ENCODE results near the gene STMND1. TPM values are rescaled to one million over a fixed set of nuclear protein-coding genes. Genes with fewer than 3 reads are reported as not detected.

The STMND1 gene
- total RNA-seq, 1 donor from 2014 or later: not detected

GRCh38 chr6:17081273-17081672 lies 20.6 kb upstream of the STMND1 start:
- no peak for ATAC-seq
- no peak overlapping the region for H3K4me3 ChIP-seq
- no peak for DNase-seq
- H3K27ac ChIP-seq: no peak overlapping the region
- intact Hi-C loops (cut with DNase I): no loop called here
- no peaks in the 10 kb centered on the region for H3K36me3 ChIP-seq
- TF ChIP-seq, protein P1, sequence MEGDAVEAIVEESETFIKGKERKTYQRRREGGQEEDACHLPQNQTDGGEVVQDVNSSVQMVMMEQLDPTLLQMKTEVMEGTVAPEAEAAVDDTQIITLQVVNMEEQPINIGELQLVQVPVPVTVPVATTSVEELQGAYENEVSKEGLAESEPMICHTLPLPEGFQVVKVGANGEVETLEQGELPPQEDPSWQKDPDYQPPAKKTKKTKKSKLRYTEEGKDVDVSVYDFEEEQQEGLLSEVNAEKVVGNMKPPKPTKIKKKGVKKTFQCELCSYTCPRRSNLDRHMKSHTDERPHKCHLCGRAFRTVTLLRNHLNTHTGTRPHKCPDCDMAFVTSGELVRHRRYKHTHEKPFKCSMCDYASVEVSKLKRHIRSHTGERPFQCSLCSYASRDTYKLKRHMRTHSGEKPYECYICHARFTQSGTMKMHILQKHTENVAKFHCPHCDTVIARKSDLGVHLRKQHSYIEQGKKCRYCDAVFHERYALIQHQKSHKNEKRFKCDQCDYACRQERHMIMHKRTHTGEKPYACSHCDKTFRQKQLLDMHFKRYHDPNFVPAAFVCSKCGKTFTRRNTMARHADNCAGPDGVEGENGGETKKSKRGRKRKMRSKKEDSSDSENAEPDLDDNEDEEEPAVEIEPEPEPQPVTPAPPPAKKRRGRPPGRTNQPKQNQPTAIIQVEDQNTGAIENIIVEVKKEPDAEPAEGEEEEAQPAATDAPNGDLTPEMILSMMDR (IDR thresholded peaks at IDR 0.05): no peak
- no peaks in the 10 kb centered on the region for H3K4me1 ChIP-seq
- no peaks in the 10 kb centered on the region for H3K27me3 ChIP-seq
- no peaks in the 10 kb centered on the region for H3K9me3 ChIP-seq

DNA sequence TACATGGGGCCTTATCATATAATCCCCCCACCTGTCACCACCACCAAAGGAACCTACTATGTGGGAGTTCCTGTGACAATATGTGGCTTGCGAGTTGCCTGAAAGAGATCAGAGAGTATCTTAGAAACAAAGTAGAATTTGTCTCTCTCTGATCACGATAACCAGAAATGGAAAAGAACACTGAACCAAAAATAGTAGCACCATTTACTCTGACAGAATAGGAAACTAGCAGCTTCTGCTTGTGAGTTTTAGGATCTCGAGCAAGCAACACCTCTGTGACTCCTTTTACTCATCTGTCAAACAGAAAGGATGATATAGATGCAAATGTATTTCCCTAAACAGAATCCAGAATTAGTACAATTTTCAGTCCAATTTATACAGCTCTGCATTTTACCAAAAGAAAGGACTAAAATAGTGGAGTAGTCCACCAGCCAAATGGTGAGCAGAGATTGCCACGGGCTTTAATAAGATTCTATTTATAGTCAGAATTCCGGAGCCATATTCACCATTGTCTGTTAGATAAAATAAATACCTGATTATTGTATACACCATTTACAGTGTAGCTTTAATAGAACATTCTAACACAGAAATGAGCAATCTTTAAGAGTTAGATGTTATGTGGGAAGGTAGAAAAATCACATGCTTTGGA lies 19.9 kb upstream of the STMND1 start:
- Histone ChIP-seq H3K27me3 (no peaks in the 10 kb centered on the region), H3K36me3 (no peaks in the 10 kb centered on the region), H3K4me3 (no peak overlapping the region), H3K27ac (no peak overlapping the region), H3K4me1 (no peaks in the 10 kb centered on the region), H3K9me3 (no peaks in the 10 kb centered on the region)
- ATAC-seq: no peak
- no peak for DNase-seq
- TF ChIP-seq, protein P1 (IDR thresholded peaks at IDR 0.05): no peak
- intact Hi-C loops (cut with DNase I): no loop called here

DNA sequence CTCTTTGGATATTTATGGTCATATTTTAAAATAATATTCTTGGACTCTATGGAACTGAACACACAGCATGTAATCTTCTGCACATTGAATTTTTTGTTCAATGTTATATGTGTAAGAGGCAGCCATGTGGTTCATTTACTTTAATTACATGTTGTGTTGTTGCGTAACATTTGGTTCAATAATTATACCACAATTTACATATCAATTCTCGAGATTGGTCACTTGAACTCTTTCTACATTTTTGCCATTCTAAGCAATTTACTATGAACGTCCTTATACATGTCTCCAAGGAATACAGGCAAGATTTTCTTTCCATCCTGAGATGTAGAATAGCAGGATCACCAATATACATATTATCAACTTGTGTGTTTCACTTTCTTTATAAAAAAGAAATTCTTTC lies 18.5 kb upstream of the STMND1 start:
- TF ChIP-seq, protein P1 (IDR thresholded peaks at IDR 0.05): no peak
- Histone ChIP-seq H3K4me3 (no peak overlapping the region), H3K27ac (no peak overlapping the region), H3K9me3 (no peaks in the 10 kb centered on the region), H3K27me3 (no peaks in the 10 kb centered on the region), H3K4me1 (no peaks in the 10 kb centered on the region), H3K36me3 (no peaks in the 10 kb centered on the region)
- no peak for ATAC-seq
- intact Hi-C loops (cut with DNase I): no loop called here
- DNase-seq: no peak

GRCh38 chr6:17086469-17086868 lies 15.4 kb upstream of the STMND1 start:
- intact Hi-C loops (cut with DNase I): no loop called here
- no peak overlapping the region for H3K4me3 ChIP-seq
- DNase-seq (no peak), ATAC-seq (peak; percentile 81)
- H3K27ac ChIP-seq: no peak overlapping the region
- no peaks in the 10 kb centered on the region for H3K27me3 ChIP-seq
- TF ChIP-seq, protein P1 (IDR thresholded peaks at IDR 0.05): peak; percentile 73
- no peaks in the 10 kb centered on the region for H3K4me1 ChIP-seq
- no peaks in the 10 kb centered on the region for H3K36me3 ChIP-seq
- H3K9me3 ChIP-seq: no peaks in the 10 kb centered on the region

DNA sequence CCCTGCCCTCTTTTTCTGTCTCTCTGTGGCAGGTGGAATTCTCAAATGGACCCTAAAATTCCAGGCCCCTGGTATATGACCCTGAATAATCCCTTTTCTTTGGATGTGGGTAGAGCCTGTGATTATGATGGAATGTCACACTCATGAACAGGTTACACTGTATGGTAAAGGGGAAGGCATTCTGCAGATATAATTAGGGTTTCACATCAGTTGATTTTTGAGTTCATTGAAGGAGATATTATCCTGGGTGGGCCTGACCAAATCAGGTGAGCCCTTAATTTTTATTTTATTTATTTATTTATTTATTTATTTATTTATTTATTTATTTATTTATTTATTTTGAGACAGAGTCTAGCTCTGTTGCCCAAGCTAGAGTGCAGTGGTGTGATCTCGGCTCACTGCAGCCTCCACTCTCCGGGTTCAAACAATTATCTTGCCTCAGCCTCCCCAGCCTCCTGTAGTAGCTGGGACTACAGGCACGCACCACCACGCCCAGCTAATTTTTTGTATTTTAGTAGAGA lies 13.7 kb upstream of the STMND1 start:
- Histone ChIP-seq H3K27ac (no peak overlapping the region), H3K9me3 (no peaks in the 10 kb centered on the region), H3K27me3 (no peaks in the 10 kb centered on the region), H3K4me1 (no peaks in the 10 kb centered on the region), H3K36me3 (no peaks in the 10 kb centered on the region), H3K4me3 (no peak overlapping the region)
- intact Hi-C loops (cut with DNase I): no loop called here
- DNase-seq: no peak
- TF ChIP-seq, protein P1 (IDR thresholded peaks at IDR 0.05): no peak
- no peak for ATAC-seq
